ENCODE data around the gene RHBDD2. TPM values are rescaled to one million over a fixed set of nuclear protein-coding genes. Genes with fewer than 3 reads are reported as not detected.
"Not testable (repeated sequence)": the region's sequence is repeated elsewhere in the genome, so short reads cannot be mapped to it uniquely, and the experiment has no call there.

Gene RHBDD2
- total RNA-seq, 1 donor from 2014 or later = 19.1 TPM

- Histone ChIP-seq H3K27ac (replicated peaks) (no peak overlapping the region), H3K4me3 (no peak overlapping the region), H3K36me3 (no peaks in the 10 kb centered on the region), H3K4me1 (peaks cover 10% of the 10 kb centered on the region), H3K27me3 (ENCODE audit: low read depth) (no peaks in the 10 kb centered on the region), H3K9me3 (replicated peaks) (no peaks in the 10 kb centered on the region)
- DNase-seq = no peak
- intact Hi-C loops (cut with micrococcal nuclease) = no loop called here
- TF ChIP-seq, protein P1, sequence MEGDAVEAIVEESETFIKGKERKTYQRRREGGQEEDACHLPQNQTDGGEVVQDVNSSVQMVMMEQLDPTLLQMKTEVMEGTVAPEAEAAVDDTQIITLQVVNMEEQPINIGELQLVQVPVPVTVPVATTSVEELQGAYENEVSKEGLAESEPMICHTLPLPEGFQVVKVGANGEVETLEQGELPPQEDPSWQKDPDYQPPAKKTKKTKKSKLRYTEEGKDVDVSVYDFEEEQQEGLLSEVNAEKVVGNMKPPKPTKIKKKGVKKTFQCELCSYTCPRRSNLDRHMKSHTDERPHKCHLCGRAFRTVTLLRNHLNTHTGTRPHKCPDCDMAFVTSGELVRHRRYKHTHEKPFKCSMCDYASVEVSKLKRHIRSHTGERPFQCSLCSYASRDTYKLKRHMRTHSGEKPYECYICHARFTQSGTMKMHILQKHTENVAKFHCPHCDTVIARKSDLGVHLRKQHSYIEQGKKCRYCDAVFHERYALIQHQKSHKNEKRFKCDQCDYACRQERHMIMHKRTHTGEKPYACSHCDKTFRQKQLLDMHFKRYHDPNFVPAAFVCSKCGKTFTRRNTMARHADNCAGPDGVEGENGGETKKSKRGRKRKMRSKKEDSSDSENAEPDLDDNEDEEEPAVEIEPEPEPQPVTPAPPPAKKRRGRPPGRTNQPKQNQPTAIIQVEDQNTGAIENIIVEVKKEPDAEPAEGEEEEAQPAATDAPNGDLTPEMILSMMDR (IDR thresholded peaks at IDR 0.05; ENCODE audit: borderline replicate concordance) = no peak
Observed at GRCh38 chr7:75840029-75840428, 38.8 kb upstream of the RHBDD2 start.

GRCh38 chr7:75842836-75843446 is 35.9 kb upstream of the RHBDD2 start:
- H3K27ac ChIP-seq (replicated peaks) = peak overlapping the region; percentile 6
- H3K27me3 ChIP-seq (ENCODE audit: low read depth) = no peaks in the 10 kb centered on the region
- H3K4me3 ChIP-seq = no peak overlapping the region
- no peak for DNase-seq
- intact Hi-C loops (cut with micrococcal nuclease) = no loop called here
- TF ChIP-seq, protein P1 (IDR thresholded peaks at IDR 0.05; ENCODE audit: borderline replicate concordance) = no peak
- H3K9me3 ChIP-seq (replicated peaks) = no peaks in the 10 kb centered on the region
- peaks cover 10% of the 10 kb centered on the region for H3K4me1 ChIP-seq
- no peaks in the 10 kb centered on the region for H3K36me3 ChIP-seq

DNA sequence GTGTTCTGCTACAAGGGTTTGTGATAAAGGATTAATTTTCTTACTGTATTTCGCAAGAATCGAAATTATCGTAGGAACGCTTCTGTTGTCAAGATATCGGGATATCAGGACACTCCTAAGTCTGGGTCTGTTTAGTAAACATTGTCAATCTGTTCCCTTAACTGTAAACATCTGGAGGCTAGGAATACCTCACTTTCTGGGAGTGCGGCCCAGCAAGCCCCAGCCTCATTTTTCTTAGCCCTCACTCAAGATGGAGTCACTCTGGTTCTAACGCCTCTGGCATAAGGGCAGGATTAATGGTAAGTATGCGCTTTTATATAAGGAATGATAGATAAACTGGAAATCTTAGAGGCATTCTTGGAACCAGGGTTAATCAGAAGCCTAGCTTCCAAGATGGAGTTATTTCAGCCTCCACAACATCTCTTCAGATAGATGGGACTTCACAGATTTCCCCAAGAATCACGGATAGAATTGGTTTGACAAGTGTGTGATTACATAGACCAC is 35.2 kb upstream of the RHBDD2 start:
- Histone ChIP-seq H3K27ac (replicated peaks) (no peak overlapping the region), H3K27me3 (ENCODE audit: low read depth) (no peaks in the 10 kb centered on the region), H3K4me3 (no peak overlapping the region), H3K4me1 (peaks cover 10% of the 10 kb centered on the region), H3K36me3 (no peaks in the 10 kb centered on the region), H3K9me3 (replicated peaks) (no peaks in the 10 kb centered on the region)
- no peak for DNase-seq
- TF ChIP-seq, protein P1 (IDR thresholded peaks at IDR 0.05; ENCODE audit: borderline replicate concordance) = no peak
- intact Hi-C loops (cut with micrococcal nuclease) = no loop called here

- DNase-seq = no peak
- Histone ChIP-seq H3K27ac (replicated peaks) (no peak overlapping the region), H3K4me3 (no peak overlapping the region), H3K36me3 (no peaks in the 10 kb centered on the region), H3K27me3 (ENCODE audit: low read depth) (no peaks in the 10 kb centered on the region), H3K4me1 (peaks cover 10% of the 10 kb centered on the region), H3K9me3 (replicated peaks) (no peaks in the 10 kb centered on the region)
- intact Hi-C loops (cut with micrococcal nuclease) = no loop called here
- TF ChIP-seq, protein P1 (IDR thresholded peaks at IDR 0.05; ENCODE audit: borderline replicate concordance) = no peak
Observed at GRCh38 chr7:75844158-75844557, 34.7 kb upstream of the RHBDD2 start.

GRCh38 chr7:75845132-75845531 is 33.7 kb upstream of the RHBDD2 start:
- H3K36me3 ChIP-seq; DNase-seq; H3K9me3 ChIP-seq (replicated peaks); intact Hi-C loops (cut with micrococcal nuclease); H3K27me3 ChIP-seq (ENCODE audit: low read depth); H3K27ac ChIP-seq (replicated peaks); H3K4me3 ChIP-seq: not testable (repeated sequence)
- H3K4me1 ChIP-seq = peaks cover 10% of the 10 kb centered on the region

GRCh38 chr7:75847707-75848106 is 31.1 kb upstream of the RHBDD2 start:
- no peak for DNase-seq
- Histone ChIP-seq H3K9me3 (replicated peaks) (no peaks in the 10 kb centered on the region), H3K27ac (replicated peaks) (no peak overlapping the region), H3K36me3 (no peaks in the 10 kb centered on the region), H3K4me3 (no peak overlapping the region), H3K27me3 (ENCODE audit: low read depth) (no peaks in the 10 kb centered on the region), H3K4me1 (peaks cover 5% of the 10 kb centered on the region)
- TF ChIP-seq, protein P1 (IDR thresholded peaks at IDR 0.05; ENCODE audit: borderline replicate concordance) = no peak
- intact Hi-C loops (cut with micrococcal nuclease) = no loop called here
